Natural killer cell treated with Interleukin-12 subunit alpha and Interleukin-12 subunit beta and Interleukin-15 and Interleukin-18, amount 100 ng/mL, for 72 hours (primary cell): ENCODE measurements around the gene CHRD. TPM values are rescaled to one million over a fixed set of nuclear protein-coding genes. Genes with fewer than 3 reads are reported as not detected.
A peak's percentile ranks its signal among the peaks of the same experiment; 100 is the strongest.
"Not testable (repeated sequence)": the region's sequence is repeated elsewhere in the genome, so short reads cannot be mapped to it uniquely, and the experiment has no call there.

Experiments used
- ATAC-seq, 2 donors: fragments of 150-1000 bp; cut with Tn5 transposase in 1 of 2; sonication (Bioruptor Pico), chemical (Tn5 transposase) in 1 of 2; 2 replicates each; pipeline ENCODE4 v1.10.0; 2021
- DNase-seq: peaks from one replicate; pipeline ENCODE4 v3.0.0; 2022; ENCODE audit warnings: low spot score
- H3K27ac Mint-ChIP-seq, 2 donors: 1 replicate in 1 of 2; 2 replicates in 1 of 2; pipeline ENCODE4 v1.8.0; 2022; ENCODE audit warnings: mixed read lengths in 2 of 2, mild to moderate bottlenecking in 1 of 2, moderate library complexity in 1 of 2
- H3K27me3 Mint-ChIP-seq, 2 donors: 1 replicate in 1 of 2; 2 replicates in 1 of 2; pipeline ENCODE4 v1.8.0; 2022; ENCODE audit warnings: mixed read lengths in 2 of 2
- H3K36me3 Mint-ChIP-seq: one replicate; pipeline ENCODE4 v1.8.0; 2022; ENCODE audit warnings: mixed read lengths
- H3K4me1 Mint-ChIP-seq, 2 donors: 1 replicate in 1 of 2; 2 replicates in 1 of 2; pipeline ENCODE4 v1.8.0; 2022; ENCODE audit warnings: low read depth in 2 of 2, mixed read lengths in 2 of 2, mild to moderate bottlenecking in 1 of 2
- H3K4me3 Mint-ChIP-seq: one replicate; pipeline ENCODE4 v1.8.0; 2022; ENCODE audit warnings: mixed read lengths
- H3K9me3 Mint-ChIP-seq: 2 replicates; pipeline ENCODE4 v1.8.0; 2022; ENCODE audit warnings: mixed read lengths
- total RNA-seq, 2 donors: library from RNA; stranded (reverse); gene quantifications; one replicate each; pipeline ENCODE4 v1.2.3, GENCODE V29; 2022

Gene CHRD
- total RNA-seq, 2 donors from 2014 or later: not detected

DNA sequence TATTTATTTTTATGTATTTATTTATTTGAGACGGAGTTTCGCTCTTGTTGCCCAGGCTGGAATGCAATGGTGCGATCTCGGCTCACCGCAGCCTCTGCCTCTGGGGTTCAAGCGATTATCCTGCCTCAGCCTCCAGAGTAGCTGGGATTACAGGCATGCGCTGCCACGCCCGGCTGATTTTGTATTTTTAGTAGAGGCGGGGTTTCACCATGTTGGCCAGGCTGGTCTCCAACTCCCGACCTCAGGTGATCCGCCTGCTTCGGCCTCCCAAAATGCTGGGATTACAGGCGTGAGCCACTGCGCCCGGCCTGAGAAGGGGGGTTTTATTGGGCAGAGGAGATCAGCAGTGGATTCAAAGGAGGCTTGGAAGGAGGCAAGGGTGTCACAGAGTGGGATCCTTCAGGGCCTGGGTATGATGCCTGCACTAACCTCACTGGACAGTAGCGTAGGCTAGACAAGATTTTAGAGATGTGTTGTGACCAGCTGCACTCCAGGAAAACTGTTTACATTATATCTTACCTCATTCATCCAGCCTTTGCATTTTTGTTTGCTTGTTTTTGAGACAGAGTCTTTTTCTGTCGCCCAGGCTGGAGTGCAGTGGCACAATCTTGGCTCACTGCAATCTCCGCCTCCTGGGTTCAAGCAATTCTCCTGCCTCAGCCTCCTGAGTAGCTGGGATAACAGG, 40.3 kb upstream of the CHRD start:
- not testable (repeated sequence) for H3K9me3 Mint-ChIP-seq, H3K36me3 Mint-ChIP-seq, H3K27me3 Mint-ChIP-seq, DNase-seq, H3K4me3 Mint-ChIP-seq, ATAC-seq, H3K27ac Mint-ChIP-seq
- H3K4me1 Mint-ChIP-seq: peaks cover 32 to 34% of the 10 kb centered on the region in 2 donors

DNA sequence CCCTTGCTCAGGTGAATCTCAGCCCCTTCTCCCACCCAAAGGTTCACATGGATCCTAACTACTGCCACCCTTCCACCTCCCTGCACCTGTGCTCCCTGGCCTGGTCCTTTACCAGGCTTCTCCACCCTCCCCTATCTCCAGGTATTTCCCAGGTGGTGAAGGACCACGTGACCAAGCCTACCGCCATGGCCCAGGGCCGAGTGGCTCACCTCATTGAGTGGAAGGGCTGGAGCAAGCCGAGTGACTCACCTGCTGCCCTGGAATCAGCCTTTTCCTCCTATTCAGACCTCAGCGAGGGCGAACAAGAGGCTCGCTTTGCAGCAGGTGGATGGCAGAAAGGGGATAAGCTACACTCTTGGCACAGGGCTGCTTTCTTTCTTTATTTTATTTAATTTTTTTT, 37.9 kb upstream of the CHRD start:
- Mint-ChIP-seq H3K4me1 (peaks cover 19 to 20% of the 10 kb centered on the region in 2 donors), H3K9me3 (no peaks in the 10 kb centered on the region), H3K4me3 (no peak overlapping the region), H3K27ac (no peak overlapping the region), H3K27me3 (no peaks in the 10 kb centered on the region), H3K36me3 (no peaks in the 10 kb centered on the region)
- ATAC-seq (no peak), DNase-seq (no peak)

- DNase-seq: no peak
- H3K9me3 Mint-ChIP-seq: no peaks in the 10 kb centered on the region
Observed at GRCh38 chr3:184343200-184343876, 36.5 kb upstream of the CHRD start.

GRCh38 chr3:184344579-184345316, 35.1 kb upstream of the CHRD start:
- no peak overlapping the region for H3K4me3 Mint-ChIP-seq
- no peaks in the 10 kb centered on the region for H3K27me3 Mint-ChIP-seq
- H3K4me1 Mint-ChIP-seq: peaks cover 7 to 8% of the 10 kb centered on the region in 2 donors
- ATAC-seq: no peak
- H3K9me3 Mint-ChIP-seq: no peaks in the 10 kb centered on the region
- no peak overlapping the region for H3K27ac Mint-ChIP-seq
- no peaks in the 10 kb centered on the region for H3K36me3 Mint-ChIP-seq
- DNase-seq: no peak

More at GRCh38 chr3:184343200-184343876, 36.5 kb upstream of the CHRD start:
- no peaks in the 10 kb centered on the region for H3K27me3 Mint-ChIP-seq
- peaks cover 7 to 12% of the 10 kb centered on the region in 2 donors for H3K4me1 Mint-ChIP-seq
- H3K27ac Mint-ChIP-seq: no peak overlapping the region
- no peaks in the 10 kb centered on the region for H3K36me3 Mint-ChIP-seq
- H3K4me3 Mint-ChIP-seq: no peak overlapping the region
- ATAC-seq: no peak

- ATAC-seq (peak in 1 of 2 donors; percentile 41), DNase-seq (no peak)
- H3K4me3 Mint-ChIP-seq: no peak overlapping the region
Observed at GRCh38 chr3:184345317-184346144, 34.3 kb upstream of the CHRD start.

DNA sequence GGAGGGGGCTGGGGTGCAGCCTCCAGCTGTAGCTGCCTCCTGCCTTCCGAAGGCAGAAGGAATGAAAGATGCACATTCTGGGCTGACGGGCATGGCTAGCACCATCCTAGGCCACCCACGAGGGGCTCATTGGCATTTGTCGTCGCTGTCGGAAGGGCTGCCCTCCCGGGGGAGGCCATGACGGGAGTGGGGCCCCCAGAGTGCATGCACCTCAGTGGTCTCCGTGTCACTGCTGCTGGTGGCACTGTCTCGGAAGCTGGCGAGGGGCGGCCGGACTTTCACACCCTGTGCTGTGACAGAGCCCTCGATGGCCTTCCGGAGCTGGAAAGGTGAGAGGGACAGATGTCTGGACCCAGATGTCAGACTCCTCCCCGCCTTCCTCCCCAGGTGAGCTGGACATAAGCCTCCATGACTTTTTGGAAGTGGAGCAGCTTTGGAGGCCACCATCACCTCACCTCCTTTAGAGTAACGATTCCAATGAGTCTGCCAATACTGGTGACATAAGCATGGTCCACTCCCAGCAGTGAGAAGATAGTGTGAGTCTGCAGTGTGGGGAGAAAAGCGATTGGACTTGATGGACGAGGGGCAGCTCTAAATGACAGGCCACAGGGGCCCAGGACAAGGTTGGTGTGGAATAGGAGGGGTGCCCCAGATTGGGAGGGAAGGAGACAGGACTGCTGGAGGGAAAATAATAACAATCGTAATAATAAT, 33.2 kb upstream of the CHRD start:
- ATAC-seq: no peak
- Mint-ChIP-seq H3K4me1 (peaks cover 0 to 5% of the 10 kb centered on the region in 2 donors), H3K9me3 (no peaks in the 10 kb centered on the region), H3K27me3 (no peaks in the 10 kb centered on the region), H3K4me3 (no peak overlapping the region), H3K27ac (no peak overlapping the region), H3K36me3 (no peaks in the 10 kb centered on the region)
- DNase-seq: no peak

More at GRCh38 chr3:184345317-184346144, 34.3 kb upstream of the CHRD start:
- Mint-ChIP-seq H3K27me3 (no peaks in the 10 kb centered on the region), H3K9me3 (no peaks in the 10 kb centered on the region), H3K36me3 (no peaks in the 10 kb centered on the region), H3K4me1 (peaks cover 7% of the 10 kb centered on the region in 2 donors), H3K27ac (no peak overlapping the region)

DNA sequence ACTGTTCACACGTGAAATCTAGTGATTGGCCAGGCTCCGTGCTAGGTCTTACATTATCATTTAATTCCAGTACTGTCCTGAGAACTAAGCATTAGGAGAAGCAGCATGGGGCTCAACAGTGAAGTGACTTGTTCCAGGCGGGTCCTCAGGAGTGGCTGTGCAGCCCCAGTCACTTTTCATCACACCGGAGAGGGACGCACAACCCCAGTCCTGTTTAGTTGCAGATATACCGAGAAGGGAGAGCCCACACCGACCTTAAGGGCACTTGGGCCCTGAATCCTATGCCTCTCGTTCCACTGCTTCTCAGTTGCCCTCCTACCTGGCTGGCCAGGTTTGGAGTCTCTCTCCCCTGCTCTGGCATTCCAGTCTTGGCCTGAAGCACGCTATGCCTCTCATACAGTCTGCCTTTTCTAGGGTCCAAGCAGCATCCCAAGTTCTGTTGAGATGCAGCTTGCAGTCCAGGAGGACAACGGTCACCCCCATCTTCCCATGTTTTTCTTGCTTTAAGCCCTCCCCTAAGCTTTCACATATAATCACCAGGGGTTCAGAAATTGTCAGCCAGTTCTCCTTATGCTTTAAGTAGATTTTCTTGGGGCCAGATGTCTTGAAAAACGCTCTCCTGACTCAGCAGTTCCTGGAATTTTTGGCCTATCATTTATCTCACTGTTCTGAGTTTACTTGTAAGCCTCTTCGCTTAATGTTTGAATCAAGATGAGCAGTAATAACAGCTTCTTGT, 32.4 kb upstream of the CHRD start:
- Mint-ChIP-seq H3K9me3 (no peaks in the 10 kb centered on the region), H3K36me3 (no peaks in the 10 kb centered on the region), H3K4me1 (peaks cover 0 to 8% of the 10 kb centered on the region in 2 donors), H3K27ac (no peak overlapping the region), H3K27me3 (no peaks in the 10 kb centered on the region), H3K4me3 (no peak overlapping the region)
- ATAC-seq (no peak), DNase-seq (no peak)

- no peak for DNase-seq
- Mint-ChIP-seq H3K4me3 (no peak overlapping the region), H3K9me3 (no peaks in the 10 kb centered on the region), H3K36me3 (no peaks in the 10 kb centered on the region), H3K27ac (no peak overlapping the region), H3K4me1 (peaks cover 0 to 8% of the 10 kb centered on the region in 2 donors), H3K27me3 (no peaks in the 10 kb centered on the region)
- no peak for ATAC-seq
Observed at GRCh38 chr3:184348057-184348382, 31.8 kb upstream of the CHRD start.

- no peaks in the 10 kb centered on the region for H3K36me3 Mint-ChIP-seq
- H3K4me3 Mint-ChIP-seq: no peak overlapping the region
- H3K27ac Mint-ChIP-seq: no peak overlapping the region
- no peaks in the 10 kb centered on the region for H3K9me3 Mint-ChIP-seq
- no peaks in the 10 kb centered on the region for H3K27me3 Mint-ChIP-seq
- peaks cover 0 to 12% of the 10 kb centered on the region in 2 donors for H3K4me1 Mint-ChIP-seq
- ATAC-seq (no peak), DNase-seq (no peak)
Observed at GRCh38 chr3:184349563-184350470, 30.0 kb upstream of the CHRD start.

- no peak overlapping the region for H3K27ac Mint-ChIP-seq
- ATAC-seq (no peak), DNase-seq (no peak)
- no peak overlapping the region for H3K4me3 Mint-ChIP-seq
- peaks cover 0 to 12% of the 10 kb centered on the region in 2 donors for H3K4me1 Mint-ChIP-seq
- H3K9me3 Mint-ChIP-seq: no peaks in the 10 kb centered on the region
- no peaks in the 10 kb centered on the region for H3K27me3 Mint-ChIP-seq
- H3K36me3 Mint-ChIP-seq: no peaks in the 10 kb centered on the region
Observed at GRCh38 chr3:184350618-184351017, 29.2 kb upstream of the CHRD start.

GRCh38 chr3:184351511-184352148, 28.2 kb upstream of the CHRD start:
- H3K4me3 Mint-ChIP-seq: no peak overlapping the region
- no peak for ATAC-seq
- H3K9me3 Mint-ChIP-seq: no peaks in the 10 kb centered on the region
- peak overlapping the region in 1 of 2 donors; percentile 36 for H3K27ac Mint-ChIP-seq
- DNase-seq: no peak
- peaks cover 0 to 12% of the 10 kb centered on the region in 2 donors for H3K4me1 Mint-ChIP-seq
- H3K27me3 Mint-ChIP-seq: no peaks in the 10 kb centered on the region
- no peaks in the 10 kb centered on the region for H3K36me3 Mint-ChIP-seq
